ENCODE measurements around the gene CCDC8.

CCDC8 gene

GRCh38 chr19:46366620-46367292, 46.6 kb downstream of the CCDC8 start:
- ATAC-seq (no peak), DNase-seq (no peak)
- Mint-ChIP-seq H3K4me1 (peaks cover 47% of the 10 kb centered on the region), H3K4me3 (no peak overlapping the region), H3K9me3 (no peaks in the 10 kb centered on the region), H3K27me3 (no peaks in the 10 kb centered on the region), H3K27ac (no peak overlapping the region)

DNA sequence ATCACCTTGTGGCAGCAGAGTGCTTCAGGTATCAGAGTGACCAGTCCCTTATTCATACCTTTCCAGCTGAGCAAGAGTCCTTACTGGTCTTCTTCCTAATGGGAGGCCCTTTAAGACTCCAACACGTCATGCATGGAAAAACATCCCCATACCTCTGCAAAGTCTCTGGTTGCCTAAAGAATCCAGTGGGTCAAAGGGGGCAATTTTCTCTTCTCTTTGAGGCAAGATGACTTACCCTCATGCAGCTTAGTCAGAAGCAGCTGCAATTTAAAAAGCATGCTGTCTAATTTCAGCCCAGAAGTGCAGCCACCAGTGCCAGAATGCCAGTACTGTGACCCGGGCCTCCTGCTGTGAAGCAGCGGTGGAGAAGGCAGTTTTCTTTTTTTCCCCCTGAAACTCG, 47.8 kb downstream of the CCDC8 start:
- no peak for DNase-seq
- Mint-ChIP-seq H3K4me3 (no peak overlapping the region), H3K27ac (no peak overlapping the region), H3K4me1 (peaks cover 44% of the 10 kb centered on the region), H3K9me3 (no peaks in the 10 kb centered on the region), H3K27me3 (no peaks in the 10 kb centered on the region)
- no peak for ATAC-seq

DNA sequence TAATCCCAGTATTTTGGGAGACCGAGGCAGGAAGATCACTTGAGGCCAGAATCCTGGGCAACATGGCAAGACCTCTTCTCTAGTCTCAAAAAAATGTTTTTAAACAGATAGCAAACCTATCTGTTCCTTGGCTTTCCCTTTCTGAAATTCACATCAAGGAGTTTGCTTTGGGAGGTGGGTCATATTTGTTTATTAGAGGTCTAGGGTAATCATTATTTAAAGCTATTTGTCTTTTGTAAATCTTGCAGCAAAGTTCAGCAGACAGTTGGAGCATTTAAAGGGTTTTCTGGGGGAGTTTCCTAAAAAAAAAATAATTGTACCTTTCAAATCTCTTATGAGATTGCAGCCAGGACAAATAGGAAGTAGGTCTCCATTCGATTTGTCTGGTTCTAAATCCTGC, 49.0 kb downstream of the CCDC8 start:
- no peak overlapping the region for H3K4me3 Mint-ChIP-seq
- ATAC-seq (no peak), DNase-seq (no peak)
- no peaks in the 10 kb centered on the region for H3K9me3 Mint-ChIP-seq
- peaks cover 38% of the 10 kb centered on the region for H3K4me1 Mint-ChIP-seq
- no peak overlapping the region for H3K27ac Mint-ChIP-seq
- no peaks in the 10 kb centered on the region for H3K27me3 Mint-ChIP-seq

DNA sequence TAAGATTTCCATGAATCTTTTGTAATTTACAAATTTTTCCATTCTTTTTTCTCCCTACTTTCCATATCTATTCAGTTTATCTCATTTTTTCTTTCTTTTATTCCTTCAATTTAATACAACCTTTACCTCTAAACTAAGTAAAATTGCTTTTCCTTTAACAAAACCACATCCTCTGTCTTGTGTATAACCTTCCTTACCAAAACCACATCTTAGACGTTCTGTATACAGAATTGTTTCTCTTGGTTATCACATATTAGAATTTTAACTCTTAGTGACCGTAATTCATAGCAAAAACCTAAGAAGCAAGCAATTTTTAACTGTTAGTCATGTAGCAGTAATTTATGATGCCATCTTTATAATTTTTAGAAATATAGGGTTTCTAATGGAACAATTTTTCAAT, 51.4 kb downstream of the CCDC8 start:
- H3K27ac Mint-ChIP-seq = peak overlapping the region in 1 of 2 donors; percentile 5
- no peaks in the 10 kb centered on the region for H3K27me3 Mint-ChIP-seq
- no peak for DNase-seq
- peak; percentile 80 for ATAC-seq
- no peaks in the 10 kb centered on the region for H3K9me3 Mint-ChIP-seq
- H3K4me3 Mint-ChIP-seq = peak overlapping the region; percentile 44 to 49
- H3K4me1 Mint-ChIP-seq = peaks cover 39% of the 10 kb centered on the region
